GM21576 (cell line): ENCODE measurements around the gene SERINC2.

Experiments
- ATAC-seq: cut with Tn5 transposase; IDR thresholded peaks from one replicate; pipeline ENCODE4 v1.9.1; 2021; ENCODE audit warnings: mild to moderate bottlenecking, moderate library complexity; ENCODE audit not compliant: unreplicated experiment

The SERINC2 gene

DNA sequence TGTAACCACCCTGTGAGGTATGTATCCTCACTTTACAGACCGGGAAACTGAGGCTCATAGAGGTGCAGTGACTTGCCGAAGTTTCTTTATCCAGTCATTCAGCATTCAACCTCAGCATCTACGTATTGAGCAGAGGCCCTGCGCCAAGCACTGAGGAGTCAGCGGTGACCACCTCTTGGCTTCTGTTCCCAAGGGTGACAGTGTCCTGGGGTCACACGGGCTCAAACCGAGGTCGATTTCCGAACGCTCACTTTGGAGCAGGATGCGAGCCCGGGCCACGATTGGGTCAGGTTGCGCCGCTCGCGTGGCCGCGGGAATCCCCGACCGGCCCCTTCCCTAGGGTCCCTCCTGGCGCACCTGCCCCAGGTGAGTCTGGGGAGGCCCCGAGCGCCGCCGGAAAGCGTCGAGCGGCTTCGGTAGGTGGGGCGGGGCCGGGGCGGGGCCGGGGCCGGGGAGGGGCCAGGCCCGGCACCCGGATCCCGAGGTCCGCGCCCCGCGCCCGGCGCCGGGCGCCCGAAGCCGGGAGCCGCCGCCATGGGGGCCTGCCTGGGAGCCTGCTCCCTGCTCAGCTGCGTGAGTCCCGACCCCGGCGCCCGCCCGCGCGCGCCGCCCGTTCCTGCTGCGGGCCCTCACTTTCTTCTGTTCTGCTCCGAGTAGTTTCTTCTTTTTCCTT is at the start of gene SERINC2:
Gene SERINC2 (plus strand): TSS at position 482 of the 673 bp plus-strand sequence. CDS start 53 bp downstream, at position 535.
- no peak for ATAC-seq

DNA sequence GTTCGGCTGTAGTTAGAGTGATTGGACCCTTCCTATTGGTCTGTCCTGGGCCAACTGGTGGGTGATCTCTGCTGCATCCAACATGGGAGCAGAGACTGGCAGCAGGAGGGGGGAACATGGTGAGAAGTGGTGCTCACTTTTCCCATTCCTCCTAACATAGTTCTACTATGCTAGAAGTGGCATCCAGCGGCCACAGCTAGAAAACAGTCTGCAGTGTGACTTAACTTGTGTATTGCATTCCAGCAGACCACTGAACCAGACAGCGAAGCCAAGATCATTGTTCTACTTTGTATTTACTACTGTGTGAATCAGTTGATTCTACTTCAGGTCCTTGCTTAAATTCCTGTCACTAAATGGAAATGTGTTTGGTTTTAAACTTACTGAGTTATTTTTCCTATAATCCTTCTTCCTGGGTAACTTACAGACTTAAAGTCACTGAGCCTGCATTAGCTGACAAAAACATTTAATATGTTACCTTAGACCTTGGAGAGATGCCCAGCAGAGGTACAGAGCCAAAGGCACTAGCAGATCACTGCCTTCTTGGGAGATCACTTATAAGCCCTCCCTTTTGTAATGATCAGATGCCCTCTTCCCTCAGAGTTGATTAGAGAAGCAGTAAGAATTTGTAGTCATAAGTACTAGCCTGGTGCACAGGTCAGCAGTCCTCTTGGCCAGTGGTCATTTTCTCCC is 48.3 kb upstream of the SERINC2 start:
- ATAC-seq, result no peak

GRCh38 chr1:31366796-31367195 is 46.2 kb upstream of the SERINC2 start:
- ATAC-seq, result no peak

GRCh38 chr1:31368611-31369107 is 44.4 kb upstream of the SERINC2 start:
- ATAC-seq, result no peak

- no peak for ATAC-seq
Observed at GRCh38 chr1:31370021-31370420, 43.0 kb upstream of the SERINC2 start.

GRCh38 chr1:31370565-31370964 is 42.4 kb upstream of the SERINC2 start:
- no peak for ATAC-seq

DNA sequence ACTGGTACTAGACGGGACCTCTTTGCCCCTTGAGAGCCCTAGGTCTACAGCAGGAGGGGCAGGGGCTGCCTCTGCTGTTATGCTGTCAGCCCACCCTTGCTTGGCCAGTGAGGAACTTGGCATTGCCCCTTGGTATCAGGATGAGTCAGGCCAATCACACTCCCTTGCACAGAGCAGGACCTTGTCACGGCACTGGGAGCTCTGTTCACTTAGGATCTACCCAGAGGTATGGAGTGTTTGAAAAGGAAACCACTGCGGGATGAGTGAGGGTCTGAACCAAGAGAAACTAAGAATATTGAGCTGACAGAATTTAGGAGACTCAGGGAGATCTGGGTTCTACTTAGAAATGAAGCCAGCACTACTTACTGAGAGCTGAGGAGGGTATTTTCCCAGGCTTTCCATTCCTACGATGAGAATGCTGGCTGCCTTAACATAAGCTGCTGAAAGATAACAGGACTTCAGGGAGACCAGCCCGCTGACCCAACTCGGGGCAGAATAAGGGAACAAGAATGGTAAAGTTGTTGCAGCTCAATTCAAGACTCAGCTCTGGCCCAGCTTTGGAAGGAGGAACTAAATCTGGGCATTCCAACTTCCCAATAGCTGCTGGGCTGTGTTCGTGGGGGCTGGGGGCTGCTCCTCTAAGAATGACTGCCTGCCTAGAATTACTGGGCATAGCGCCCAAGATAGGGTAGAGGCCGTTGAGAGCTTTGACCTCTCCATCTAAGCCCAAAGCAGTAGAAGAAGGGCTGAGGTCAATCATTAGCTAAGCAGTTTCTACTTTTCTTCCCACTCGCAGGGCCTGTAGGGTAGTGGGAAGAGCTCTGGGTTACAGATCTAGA is 41.7 kb upstream of the SERINC2 start:
- no peak for ATAC-seq

DNA sequence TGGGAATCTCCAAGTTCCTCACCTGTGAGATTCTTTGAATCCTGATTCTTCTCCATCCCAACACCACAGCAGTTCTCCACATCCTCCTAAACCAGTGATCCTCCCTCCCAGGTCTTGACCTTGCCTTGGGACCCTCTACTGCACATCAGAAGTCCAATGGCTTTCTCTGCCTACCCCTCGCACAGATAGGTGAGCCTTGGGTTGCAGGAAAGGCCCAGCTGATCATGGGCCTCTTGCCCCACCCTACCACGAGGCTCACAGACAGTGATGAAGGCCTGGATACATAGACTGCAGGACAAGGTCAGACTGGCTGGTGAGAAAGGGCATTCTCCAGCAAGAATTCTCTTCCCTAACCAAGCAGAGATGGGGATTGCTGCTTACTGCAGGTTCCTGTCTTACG is 41.0 kb upstream of the SERINC2 start:
- ATAC-seq, result no peak

- ATAC-seq, result no peak
Observed at GRCh38 chr1:31372751-31373055, 40.3 kb upstream of the SERINC2 start.

DNA sequence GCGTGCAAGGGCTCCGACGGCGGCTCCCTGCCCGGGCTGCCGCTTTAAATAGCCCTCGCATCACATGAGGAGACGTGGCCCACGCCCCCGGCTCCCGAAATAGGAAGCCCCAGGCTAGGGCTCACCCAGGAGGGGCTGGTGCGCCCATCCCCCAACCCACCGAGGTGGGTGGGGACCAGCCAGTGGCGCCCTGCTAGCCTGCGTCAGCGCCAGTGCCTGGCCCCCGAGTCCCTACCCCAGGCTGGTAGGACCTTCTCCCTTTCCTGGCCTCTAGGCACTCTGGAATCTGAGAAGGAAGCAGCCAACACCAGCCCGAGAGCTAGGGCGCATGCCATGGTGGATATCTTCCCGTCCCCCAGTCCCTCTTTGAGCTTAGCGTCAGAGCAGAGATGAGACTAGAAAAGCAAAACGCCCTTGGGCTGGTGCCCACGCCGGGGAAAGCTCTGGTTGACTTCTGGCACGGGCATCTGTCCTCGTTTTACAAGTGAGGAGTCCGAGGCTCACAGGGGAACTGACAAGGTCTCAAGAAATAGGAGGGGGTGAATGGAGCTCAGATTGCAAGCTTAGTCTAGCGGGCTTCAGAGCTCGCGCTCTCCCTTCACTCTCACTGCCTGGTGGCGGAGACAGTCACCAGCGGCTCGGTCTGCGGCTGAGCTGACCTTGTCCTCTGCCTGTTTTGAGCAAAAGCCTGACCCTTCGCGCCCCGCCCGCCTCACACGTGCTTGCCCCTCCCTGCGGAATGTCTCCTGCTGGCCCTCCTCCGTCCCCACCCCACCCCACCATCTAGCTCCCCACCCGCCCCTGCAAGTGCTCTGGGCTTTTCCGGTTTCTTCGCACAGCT is 39.7 kb upstream of the SERINC2 start, which contains the start of gene FABP3:
Gene FABP3 (minus strand): TSS at position 21 of the 841 bp plus-strand sequence. CDS start 62 bp downstream, outside the sequence.
- no peak for ATAC-seq

GRCh38 chr1:31373897-31374486 is 39.0 kb upstream of the SERINC2 start:
- ATAC-seq, result no peak

DNA sequence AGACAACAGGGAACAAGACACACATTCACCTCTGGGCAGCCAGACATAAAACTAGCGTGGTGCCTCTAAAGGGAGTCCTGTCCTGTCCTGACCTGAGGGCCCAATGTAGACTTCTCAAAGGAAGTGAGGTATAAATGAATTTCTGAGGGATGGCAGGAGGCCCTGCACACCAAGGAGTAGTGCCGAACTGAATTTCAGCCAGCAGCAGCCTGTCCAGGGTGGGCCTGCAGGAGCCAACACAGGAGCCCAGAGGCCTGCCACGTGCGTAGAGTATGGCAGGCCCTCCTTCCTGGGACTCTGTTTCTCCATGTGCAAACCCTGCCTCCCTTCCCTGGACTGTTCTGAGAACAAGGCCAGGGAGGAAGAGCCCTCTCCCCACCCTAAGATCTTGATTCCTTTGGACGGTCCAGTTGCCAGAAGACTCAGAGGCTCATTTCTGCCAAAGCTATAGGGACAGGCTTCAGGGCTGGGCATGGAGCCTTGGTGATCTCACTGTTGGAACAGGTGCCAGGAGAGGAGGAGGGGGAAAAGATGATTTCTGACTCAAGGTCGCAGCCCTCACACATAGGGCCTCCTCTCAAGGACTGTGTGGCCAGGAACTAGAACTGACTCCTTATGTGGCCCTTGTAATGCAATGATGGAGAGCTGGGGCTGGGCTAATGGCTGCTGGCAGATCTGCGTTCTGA is 38.4 kb upstream of the SERINC2 start:
- ATAC-seq, result no peak

DNA sequence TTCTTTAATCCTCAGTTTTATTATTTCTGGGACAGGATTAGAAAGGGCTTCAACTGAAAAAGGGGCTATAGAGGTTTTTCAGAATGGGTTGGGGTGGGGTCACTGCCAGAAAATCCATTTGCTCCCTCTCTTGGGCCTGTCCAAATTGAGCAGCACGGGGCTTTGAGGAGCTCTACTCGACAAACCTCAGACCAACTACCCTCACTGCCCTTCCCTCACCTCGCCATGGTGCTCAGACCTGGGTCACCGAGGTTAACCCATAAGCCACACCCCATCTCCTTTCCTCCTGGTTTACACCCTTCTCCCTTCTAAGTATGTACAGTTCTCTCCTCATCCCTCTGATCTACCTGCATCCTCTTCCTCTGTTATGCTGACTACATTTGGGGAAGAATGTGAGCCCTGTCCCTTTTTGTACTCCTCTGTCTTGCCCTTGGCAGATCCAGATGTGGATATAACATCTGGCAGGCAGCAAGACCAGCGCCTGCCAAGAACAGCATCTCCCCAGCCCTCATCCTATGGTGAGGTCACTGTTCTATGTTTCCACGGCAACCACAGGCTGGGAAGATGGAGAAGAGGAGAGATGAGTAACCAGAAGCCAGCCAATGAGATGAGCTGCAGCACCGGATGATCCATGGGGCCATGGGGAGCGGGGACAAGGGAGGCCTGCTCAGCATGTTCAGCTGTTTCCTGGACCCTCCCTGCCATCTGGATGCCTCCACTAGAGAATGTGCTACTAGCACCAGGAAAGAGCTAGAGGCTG is 36.5 kb upstream of the SERINC2 start:
- ATAC-seq, result no peak

DNA sequence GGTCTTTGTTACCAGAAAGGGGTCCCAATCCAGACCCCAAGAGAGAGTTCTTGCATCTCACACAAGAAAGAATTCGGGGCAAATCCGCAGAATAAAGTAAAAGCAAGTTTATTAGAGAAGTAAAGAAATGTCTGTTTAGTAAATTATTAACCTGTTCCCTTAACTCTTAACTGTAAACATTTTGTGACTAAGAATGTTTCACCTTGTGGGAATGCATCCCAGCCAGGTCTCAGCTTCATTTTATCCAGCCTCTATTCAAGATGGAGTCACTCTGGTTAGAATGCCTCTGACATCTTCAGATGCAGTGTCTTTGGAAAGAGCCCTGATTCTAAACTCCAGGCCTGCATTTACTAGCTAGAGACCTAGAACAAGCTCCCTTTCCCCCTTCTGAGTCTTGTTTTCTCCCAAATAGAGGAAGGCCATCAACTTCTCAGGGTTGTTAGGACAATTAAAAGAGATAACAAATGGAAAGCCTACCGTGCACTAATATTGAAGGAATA is 35.6 kb upstream of the SERINC2 start:
- ATAC-seq, result no peak

- no peak for ATAC-seq
Observed at GRCh38 chr1:31378001-31378400, 35.0 kb upstream of the SERINC2 start.

DNA sequence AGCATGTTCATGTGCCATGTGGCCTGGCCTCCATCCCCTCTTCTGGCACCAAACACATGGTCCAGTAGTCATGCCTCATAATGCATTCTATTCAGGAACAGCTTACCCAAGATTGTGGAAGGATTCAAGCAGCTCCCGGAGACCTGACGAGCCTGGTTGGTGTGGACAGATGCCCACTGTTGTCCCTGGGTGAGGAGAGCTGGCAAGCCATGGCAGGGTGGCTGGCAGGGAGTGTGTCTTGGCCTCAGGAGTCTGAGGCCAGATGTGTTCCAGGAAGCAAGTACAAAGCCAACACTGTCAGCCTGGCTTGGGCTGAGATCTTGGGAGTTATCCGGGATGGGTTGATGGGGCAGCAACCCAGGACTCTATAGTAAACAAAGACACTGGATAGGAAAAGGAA is 32.8 kb upstream of the SERINC2 start:
- no peak for ATAC-seq

- ATAC-seq, result no peak
Observed at GRCh38 chr1:31381394-31382294, 31.4 kb upstream of the SERINC2 start.
